K562 (cell line): ENCODE results near the gene RREB1. TPM values are rescaled to one million over a fixed set of nuclear protein-coding genes. Genes with fewer than 3 reads are reported as not detected.

Experiments
- BHLHE40 ChIP-seq: IDR thresholded peaks from 2 replicates; pipeline ENCODE4 v1.6.1; 2011; ENCODE audit warnings: low read length, improper control_type of control experiment
- C11orf30 ChIP-seq: fragments of 450-650 bp; IDR thresholded peaks from 2 replicates; pipeline ENCODE4 v1.6.1; 2016; ENCODE audit warnings: low read depth, mild to moderate bottlenecking
- HES1 ChIP-seq: fragments of 450-650 bp; IDR thresholded peaks from 2 replicates; pipeline ENCODE4 v1.6.1; 2016; ENCODE audit warnings: low read depth, mild to moderate bottlenecking, moderate library complexity
- ID3 ChIP-seq, 2 experiments: fragments of 250-450 bp in 1 of 2; fragments of 450-650 bp in 1 of 2; sonication (Bioruptor Pico) in 1 of 2; IDR thresholded peaks; 2 replicates each; pipeline versions ENCODE4 v1.6.1 to v1.8.0; 2016 to 2021; ENCODE audit warnings: mild to moderate bottlenecking in 2 of 2, moderate library complexity in 2 of 2, missing compliant biosample characterization in 1 of 2, missing genetic modification characterization in 1 of 2
- ILK ChIP-seq: fragments of 450-650 bp; IDR thresholded peaks from 2 replicates; pipeline ENCODE4 v1.6.1; 2016; ENCODE audit warnings: missing genetic modification characterization, low read depth, mild to moderate bottlenecking, missing compliant biosample characterization, moderate library complexity, borderline replicate concordance
- JUND ChIP-seq, 2 experiments: IDR thresholded peaks; 2 replicates in 1 of 2; 3 replicates in 1 of 2; pipeline ENCODE4 v1.6.1; 2011; ENCODE audit warnings: borderline replicate concordance in 2 of 2, low read depth in 2 of 2, low read length in 2 of 2, improper control_type of control experiment in 1 of 2, missing biosample characterization in 1 of 2, missing genetic modification characterization in 1 of 2, missing genetic modification reagents in 1 of 2
- LEF1 ChIP-seq: fragments of 450-650 bp; IDR thresholded peaks from 2 replicates; pipeline ENCODE4 v1.6.1; 2016; ENCODE audit warnings: mild to moderate bottlenecking
- MCM7 ChIP-seq, 2 experiments: fragments of 450-650 bp; IDR thresholded peaks; 2 replicates each; pipeline ENCODE4 v1.6.1; 2016 to 2018
- RREB1 ChIP-seq: fragments of 250-450 bp; sonication (Bioruptor Pico); IDR thresholded peaks from 2 replicates; pipeline ENCODE4 v1.4.0; 2020
- SETDB1 ChIP-seq: IDR thresholded peaks from one replicate; pipeline ENCODE4 v1.6.1; 2012; ENCODE audit warnings: low read length, control low read depth, inconsistent platforms
- STAT5A ChIP-seq: IDR thresholded peaks from 2 replicates; pipeline ENCODE4 v1.6.1; 2012; ENCODE audit warnings: low read length, inconsistent platforms, borderline replicate concordance
- ZBTB2 ChIP-seq: fragments of 450-650 bp; IDR thresholded peaks from 2 replicates; pipeline ENCODE4 v1.6.1; 2016; ENCODE audit warnings: antibody characterized with exemption
- ZBTB5 ChIP-seq: fragments of 450-650 bp; IDR thresholded peaks from 2 replicates; pipeline ENCODE4 v1.6.1; 2017; ENCODE audit warnings: antibody characterized with exemption
- ZFX ChIP-seq: sonication (generic); formaldehyde crosslinking; IDR thresholded peaks from 2 replicates; pipeline ENCODE4 v1.8.0; 2022; ENCODE audit warnings: mild to moderate bottlenecking, missing genetic modification reagents, moderate library complexity
- ZNF24 ChIP-seq: fragments of 450-650 bp; IDR thresholded peaks from 2 replicates; pipeline ENCODE4 v1.6.1; 2016
- ZNF347 ChIP-seq: fragments of 450-650 bp; formaldehyde crosslinking; IDR thresholded peaks from 2 replicates; pipeline ENCODE4 v1.4.0; 2020; ENCODE audit warnings: low read depth, mild to moderate bottlenecking, moderate library complexity
- ZNF77 ChIP-seq: fragments of 250-450 bp; sonication (Bioruptor Pico); IDR thresholded peaks from 2 replicates; pipeline ENCODE4 v1.5.0; 2020
- ZSCAN29 ChIP-seq: fragments of 450-650 bp; IDR thresholded peaks from 2 replicates; pipeline ENCODE4 v1.6.1; 2017
- polyA plus RNA-seq, 8 experiments: library from polyadenylated mRNA; depleted of rRNA in 4 of 8; stranded (reverse) in 5 of 8; unstranded in 3 of 8; fragments of >200 nt; fragmentation: Nextera tagmentation in 2 of 8; fragmentation: Illumina TruSeq in 1 of 8; extraction: Ambion mirVana in 2 of 8; extraction: Trizol in 1 of 8; gene quantifications; 2 replicates each; pipeline versions ENCODE4 v1.2.1 to v1.2.3, GENCODE V29; 2011 to 2014; ENCODE audit warnings: inconsistent platforms in 1 of 8, missing spikeins in 1 of 8
- total RNA-seq, 7 experiments: library from RNA; depleted of rRNA in 6 of 7; stranded (reverse); fragments of >200 nt in 6 of 7; fragmentation: Illumina TruSeq in 2 of 7; extraction: Trizol in 2 of 7; gene quantifications; 2 replicates each; pipeline versions ENCODE4 v1.2.1 to v1.2.3, GENCODE V29; 2011 to 2021; ENCODE audit warnings: low replicate concordance in 1 of 7

RREB1 gene
- total and polyA plus RNA-seq, 9 of the 15 experiments (the other 6 are each of a cell fraction or from before 2014, with no cell fraction given), result 3.3 to 64.2 (median 19.3) TPM

GRCh38 chr6:7119272-7119801 is 11.6 kb downstream of the RREB1 start (continued):
- TF ChIP-seq RREB1 (CRISPR knock-in tag) (no peak), HES1 (peak; percentile 55; the same call in 1 of the 2 replicates), ZFX (CRISPR knock-in tag) (no peak), ZSCAN29 (0 out of 2 replicates have a peak, but pooled peaks have one; percentile 22), ZNF347 (CRISPR knock-in tag) (no peak), STAT5A (peak; percentile 32; the same call in 1 of the 2 replicates), ZNF24 (peak; percentile 68), BHLHE40 (peak; percentile 88), ILK (tag) (no peak), SETDB1 (no peak), ZBTB2 (peak; percentile 82), C11orf30 (peak; percentile 27; the same call in 1 of the 2 replicates), JUND (IDR thresholded peaks at IDR 0.05; ENCODE audit: borderline replicate concordance, low read depth, low read length) (0 out of 2 replicates have a peak, but pooled peaks have one; percentile 29), JUND (tag; IDR thresholded peaks at IDR 0.05; ENCODE audit: borderline replicate concordance, low read depth, low read length) (peak; percentile 55; the same call in 1 of the 3 replicates), MCM7 (IDR thresholded peaks at IDR 0.05) (peak in 1 of 2 experiments; percentile 84; a peak in 2 of 4 replicates), ID3 (CRISPR knock-in tag; IDR thresholded peaks at IDR 0.05) (no peak), ID3 (tag; IDR thresholded peaks at IDR 0.05) (0 out of 2 replicates have a peak, but pooled peaks have one; percentile 64), ZBTB5 (0 out of 2 replicates have a peak, but pooled peaks have one; percentile 32), LEF1 (peak; percentile 90; the same call in 1 of the 2 replicates), ZNF77 (no peak)
